ENCODE measurements around the gene TEC. TPM values are rescaled to one million over a fixed set of nuclear protein-coding genes. Genes with fewer than 3 reads are reported as not detected.
"Not testable (repeated sequence)": the region's sequence is repeated elsewhere in the genome, so short reads cannot be mapped to it uniquely, and the experiment has no call there.

Gene TEC
- 1 to 10 TPM in 5 of 6 donors, under 1 TPM in 1; 0.97 to 2.7 (median 1.6) TPM for polyA plus RNA-seq (ENCODE audit: low read depth in 6 of 6)

- Mint-ChIP-seq H3K4me1 (peaks cover 13 to 31% (median 13%) of the 10 kb centered on the region in 3 donors), H3K4me3 (peak within 1 kb of the TSS; percentile 91 to 99 (median 98)), H3K9me3 (no peaks in the 10 kb centered on the region), H3K27me3 (no peaks in the 10 kb centered on the region), H3K36me3 (no peaks in the 10 kb centered on the region), H3K27ac (peak within 1 kb of the TSS; percentile 85 to 98 (median 90))
- ATAC-seq (ENCODE audit: low read depth in 2 of 2) (peak; percentile 35 to 38), DNase-seq (no peak)
Measured at GRCh38 chr4:48268956-48269860, at the start of gene TEC. TEC (minus strand) TSS chr4:48269838; CDS start chr4:48228614, 41,224 bp downstream.

GRCh38 chr4:48315728-48316630 is 46.3 kb upstream of the TEC start:
- Mint-ChIP-seq H3K4me1 (no peaks in the 10 kb centered on the region), H3K27me3 (no peaks in the 10 kb centered on the region), H3K4me3 (no peak overlapping the region), H3K36me3 (no peaks in the 10 kb centered on the region), H3K27ac (no peak overlapping the region), H3K9me3 (peaks cover 0 to 4% (median 0%) of the 10 kb centered on the region in 7 donors)
- DNase-seq (peak; percentile 20), ATAC-seq (ENCODE audit: low read depth in 2 of 2) (peak; percentile 45 to 67)

GRCh38 chr4:48314746-48315145 is 45.1 kb upstream of the TEC start:
- not testable (repeated sequence) for H3K27me3 Mint-ChIP-seq; ATAC-seq (ENCODE audit: low read depth in 2 of 2); H3K27ac Mint-ChIP-seq; H3K4me3 Mint-ChIP-seq; DNase-seq; H3K36me3 Mint-ChIP-seq; H3K9me3 Mint-ChIP-seq; H3K4me1 Mint-ChIP-seq

- DNase-seq: no peak
- H3K27ac Mint-ChIP-seq: no peak overlapping the region
Measured at GRCh38 chr4:48311896-48312295, 42.3 kb upstream of the TEC start.

GRCh38 chr4:48308901-48309300 is 39.3 kb upstream of the TEC start:
- H3K4me1 Mint-ChIP-seq: no peaks in the 10 kb centered on the region
- no peak overlapping the region for H3K27ac Mint-ChIP-seq
- no peaks in the 10 kb centered on the region for H3K27me3 Mint-ChIP-seq
- H3K4me3 Mint-ChIP-seq: no peak overlapping the region
- no peak for ATAC-seq (ENCODE audit: low read depth in 2 of 2)
- H3K36me3 Mint-ChIP-seq: no peaks in the 10 kb centered on the region
- peaks cover 0 to 4% (median 0%) of the 10 kb centered on the region in 7 donors for H3K9me3 Mint-ChIP-seq
- DNase-seq: no peak

More at GRCh38 chr4:48311896-48312295, 42.3 kb upstream of the TEC start:
- Mint-ChIP-seq H3K9me3 (peaks cover 0 to 4% (median 0%) of the 10 kb centered on the region in 7 donors), H3K4me3 (no peak overlapping the region), H3K4me1 (no peaks in the 10 kb centered on the region), H3K36me3 (no peaks in the 10 kb centered on the region), H3K27me3 (no peaks in the 10 kb centered on the region)
- ATAC-seq (ENCODE audit: low read depth in 2 of 2): no peak

GRCh38 chr4:48307528-48307927 is 37.9 kb upstream of the TEC start:
- no peak overlapping the region for H3K27ac Mint-ChIP-seq
- no peak for ATAC-seq (ENCODE audit: low read depth in 2 of 2)

GRCh38 chr4:48305508-48305907 is 35.9 kb upstream of the TEC start:
- peaks cover 0 to 10% (median 8%) of the 10 kb centered on the region in 3 donors for H3K27me3 Mint-ChIP-seq
- no peaks in the 10 kb centered on the region for H3K4me1 Mint-ChIP-seq
- no peak for DNase-seq
- no peak overlapping the region for H3K4me3 Mint-ChIP-seq
- ATAC-seq (ENCODE audit: low read depth in 2 of 2): no peak
- no peaks in the 10 kb centered on the region for H3K9me3 Mint-ChIP-seq
- no peak overlapping the region for H3K27ac Mint-ChIP-seq
- no peaks in the 10 kb centered on the region for H3K36me3 Mint-ChIP-seq

More at GRCh38 chr4:48307528-48307927, 37.9 kb upstream of the TEC start:
- H3K27me3 Mint-ChIP-seq: peaks cover 0 to 5% (median 0%) of the 10 kb centered on the region in 3 donors
- H3K4me1 Mint-ChIP-seq: no peaks in the 10 kb centered on the region
- H3K9me3 Mint-ChIP-seq: peaks cover 0 to 4% (median 0%) of the 10 kb centered on the region in 7 donors
- no peaks in the 10 kb centered on the region for H3K36me3 Mint-ChIP-seq
- H3K4me3 Mint-ChIP-seq: no peak overlapping the region
- DNase-seq: no peak

- H3K4me3 Mint-ChIP-seq: no peak overlapping the region
- no peaks in the 10 kb centered on the region for H3K4me1 Mint-ChIP-seq
- DNase-seq (no peak), ATAC-seq (ENCODE audit: low read depth in 2 of 2) (no peak)
- H3K36me3 Mint-ChIP-seq: no peaks in the 10 kb centered on the region
- no peaks in the 10 kb centered on the region for H3K9me3 Mint-ChIP-seq
- H3K27ac Mint-ChIP-seq: no peak overlapping the region
- peaks cover 0 to 10% (median 8%) of the 10 kb centered on the region in 3 donors for H3K27me3 Mint-ChIP-seq
Measured at GRCh38 chr4:48300004-48300403, 30.4 kb upstream of the TEC start.

- ATAC-seq (ENCODE audit: low read depth in 2 of 2): no peak
- Mint-ChIP-seq H3K4me3 (no peak overlapping the region), H3K27me3 (peaks cover 0 to 10% (median 8%) of the 10 kb centered on the region in 3 donors), H3K36me3 (no peaks in the 10 kb centered on the region), H3K9me3 (no peaks in the 10 kb centered on the region), H3K4me1 (no peaks in the 10 kb centered on the region), H3K27ac (no peak overlapping the region)
- no peak for DNase-seq
Measured at GRCh38 chr4:48299560-48299959, 29.9 kb upstream of the TEC start.

- peak overlapping the region in 1 of 6 donors; percentile 36 for H3K27ac Mint-ChIP-seq
- no peak for DNase-seq
Measured at GRCh38 chr4:48297256-48297846, 27.7 kb upstream of the TEC start.

GRCh38 chr4:48296365-48296764 is 26.7 kb upstream of the TEC start:
- Mint-ChIP-seq H3K4me1 (no peaks in the 10 kb centered on the region), H3K4me3 (peak overlapping the region in 2 of 8 donors; percentile 13 to 21), H3K9me3 (peaks cover 0 to 2% (median 0%) of the 10 kb centered on the region in 7 donors), H3K27me3 (no peaks in the 10 kb centered on the region), H3K27ac (peak overlapping the region in 2 of 6 donors; percentile 55 to 81), H3K36me3 (no peaks in the 10 kb centered on the region)
- ATAC-seq (ENCODE audit: low read depth in 2 of 2) (peak in 1 of 2 donors; percentile 45), DNase-seq (no peak)

More at GRCh38 chr4:48297256-48297846, 27.7 kb upstream of the TEC start:
- Mint-ChIP-seq H3K4me3 (no peak overlapping the region), H3K27me3 (peaks cover 0 to 7% (median 5%) of the 10 kb centered on the region in 3 donors), H3K4me1 (no peaks in the 10 kb centered on the region), H3K9me3 (no peaks in the 10 kb centered on the region), H3K36me3 (no peaks in the 10 kb centered on the region)
- no peak for ATAC-seq (ENCODE audit: low read depth in 2 of 2)

GRCh38 chr4:48295116-48295515 is 25.5 kb upstream of the TEC start:
- Mint-ChIP-seq H3K9me3 (peaks cover 0 to 4% (median 0%) of the 10 kb centered on the region in 7 donors), H3K27ac (no peak overlapping the region)
- ATAC-seq (ENCODE audit: low read depth in 2 of 2): no peak

GRCh38 chr4:48292218-48292790 is 22.7 kb upstream of the TEC start:
- not testable (repeated sequence) for H3K9me3 Mint-ChIP-seq; H3K4me1 Mint-ChIP-seq; H3K36me3 Mint-ChIP-seq; ATAC-seq (ENCODE audit: low read depth in 2 of 2); DNase-seq; H3K27ac Mint-ChIP-seq; H3K27me3 Mint-ChIP-seq; H3K4me3 Mint-ChIP-seq

More at GRCh38 chr4:48295116-48295515, 25.5 kb upstream of the TEC start:
- H3K36me3 Mint-ChIP-seq: no peaks in the 10 kb centered on the region
- no peaks in the 10 kb centered on the region for H3K4me1 Mint-ChIP-seq
- DNase-seq: no peak
- H3K4me3 Mint-ChIP-seq: no peak overlapping the region
- no peaks in the 10 kb centered on the region for H3K27me3 Mint-ChIP-seq
